ENCODE data around the gene TIMM10B. TPM values are rescaled to one million over a fixed set of nuclear protein-coding genes. Genes with fewer than 3 reads are reported as not detected.

TIMM10B gene
- total RNA-seq, 2 donors from 2014 or later, result 29.6 to 30.5 TPM

- peak; percentile 87 for TF ChIP-seq CTCF (conservative IDR thresholded peaks at IDR 0.05)
- no peaks in the 10 kb centered on the region for H3K4me1 ChIP-seq (ENCODE audit: control insufficient read depth, insufficient read depth, low read length)
- H3K27ac ChIP-seq (ENCODE audit: low read depth, low read length), result no peak overlapping the region
- Mint-ChIP-seq H3K4me3 (no peak overlapping the region), H3K4me1 (no peaks in the 10 kb centered on the region), H3K9me3 (no peaks in the 10 kb centered on the region), H3K36me3 (ENCODE audit: low read depth) (no peaks in the 10 kb centered on the region), H3K27ac (no peak overlapping the region), H3K27me3 (ENCODE audit: insufficient read depth) (no peaks in the 10 kb centered on the region)
- WGBS, 2 experiments (ENCODE audit: insufficient coverage in 1 of 2, insufficient read length in 1 of 2), result 0% methylated on average over 1 of the region's 1 CpG; no CpG with 5 or more reads in 1 of the 2 experiments
- DNase-seq, result peak; percentile 71
- H3K27me3 ChIP-seq (ENCODE audit: control insufficient read depth, insufficient read depth, low read length, poor library complexity, severe bottlenecking), result no peaks in the 10 kb centered on the region
- no peaks in the 10 kb centered on the region for H3K9me3 ChIP-seq (ENCODE audit: control insufficient read depth, low read length)
- no peak overlapping the region for H3K4me3 ChIP-seq (ENCODE audit: low read length)
- no peak overlapping the region for H3K9ac ChIP-seq (ENCODE audit: extremely low read depth, low read length, poor library complexity, severe bottlenecking)
- H3K36me3 ChIP-seq (ENCODE audit: control insufficient read depth, insufficient read depth, low read length), result no peaks in the 10 kb centered on the region
These were observed 50.0 kb downstream of the TIMM10B start for GRCh38 chr11:6531267-6531752.

Other genes starting within 250 kb of the TIMM10B start
- 10 to 100 TPM; 45.3 to 50.6 TPM for gene FHIP1B, start 246.9 kb upstream of the TIMM10B start, total RNA-seq
- gene CNGA4, start 242.4 kb upstream of the TIMM10B start, total RNA-seq, result 1 to 10 TPM; 1.7 to 4.3 TPM
- gene CCKBR, start 221.7 kb upstream of the TIMM10B start, total RNA-seq, result 100 to 1,000 TPM; 433 to 467 TPM
- 10 to 100 TPM; 42.2 to 70.2 TPM for gene CAVIN3, start 161.0 kb upstream of the TIMM10B start, total RNA-seq
- gene SMPD1, start 91.0 kb upstream of the TIMM10B start, total RNA-seq, result 10 to 100 TPM in 1 of 2 donors, 1 to 10 TPM in 1; 9.4 to 28.7 TPM
- 10 to 100 TPM; 51.5 to 51.6 TPM for gene APBB1, start 62.4 kb upstream of the TIMM10B start, total RNA-seq
- 1 to 10 TPM; 3.9 to 6.0 TPM for gene HPX, start 40.5 kb upstream of the TIMM10B start, total RNA-seq
- 10 to 100 TPM; 13.0 to 18.0 TPM for gene TRIM3, start 7.6 kb upstream of the TIMM10B start, total RNA-seq
- gene ARFIP2, start 170 bp upstream of the TIMM10B start, total RNA-seq, result 10 to 100 TPM; 56.5 to 56.8 TPM
- 10 to 100 TPM; 11.0 to 12.2 TPM for gene DNHD1, start 15.8 kb downstream of the TIMM10B start, total RNA-seq
- gene RRP8, start 122.1 kb downstream of the TIMM10B start, total RNA-seq, result 10 to 100 TPM; 11.0 to 12.8 TPM
- 100 to 1,000 TPM; 125 to 136 TPM for gene ILK, start 122.3 kb downstream of the TIMM10B start, total RNA-seq
- gene TAF10, start 130.7 kb downstream of the TIMM10B start, total RNA-seq, result 100 to 1,000 TPM; 168 to 202 TPM
- gene TPP1, start 137.9 kb downstream of the TIMM10B start, total RNA-seq, result 10 to 100 TPM; 68.3 to 71.0 TPM
- 10 to 100 TPM; 13.7 to 14.3 TPM for gene DCHS1, start 174.3 kb downstream of the TIMM10B start, total RNA-seq
- gene MRPL17, start 201.8 kb downstream of the TIMM10B start, total RNA-seq, result 10 to 100 TPM; 57.6 to 72.6 TPM

Measured in endodermal cell (in vitro differentiated cells).